GM12878 (cell line): ENCODE results near the gene TRIM26. TPM values are rescaled to one million over a fixed set of nuclear protein-coding genes. Genes with fewer than 3 reads are reported as not detected.

Experiments
- ATAC-seq: fragments of 200-7000 bp; cut with Tn5 transposase; 3 replicates; pipeline ENCODE4 v1.9.1; 2020; ENCODE audit warnings: mild to moderate bottlenecking, moderate library complexity
- BruUV-seq: library from RNA; stranded (reverse); fragments of 400-500 nt; replicated peaks from 2 replicates; lab custom pipeline; 2021; lab: Mats Ljungman, UMichigan
- CTCF ChIA-PET: fragments of 300-600 bp; sonication (Branson Sonifier 250); formaldehyde crosslinking; extraction: SDS; loops from one replicate; lab custom pipeline; 2021; ENCODE audit warnings: inconsistent platforms; lab: Yijun Ruan, JAX
- POLR2A ChIA-PET: fragments of 350-600 bp; formaldehyde crosslinking; extraction: SDS; loops from one replicate; lab custom pipeline; 2021; ENCODE audit warnings: inconsistent platforms; lab: Charles Lee
- RAD21 ChIA-PET: fragments of 300-600 bp; sonication (Branson Sonifier 250); formaldehyde crosslinking; loops from one replicate; lab custom pipeline; 2023; ENCODE audit warnings: antibody characterized with exemption; ENCODE audit not compliant: unreplicated experiment; lab: Charles Lee
- SMC1A ChIA-PET: fragments of 300-600 bp; sonication (Branson Sonifier 250); formaldehyde crosslinking; loops from one replicate; lab custom pipeline; 2023; ENCODE audit not compliant: unreplicated experiment, uncharacterized antibody; lab: Charles Lee
- DNase-seq: peaks from one replicate; pipeline ENCODE4 v3.0.0-alpha.2; 2011; ENCODE audit warnings: low read depth, low spot score
- FAIRE-seq: peaks from 3 replicates; lab custom pipeline; 2011; peaks lifted over from hg19 to GRCh38; lab: Jason Lieb, UNC
- H2AFZ ChIP-seq: 2 replicates; pipeline ENCODE4 v1.6.0; 2011; ENCODE audit warnings: low read depth, low read length, control low read depth; ENCODE audit not compliant: control insufficient read depth
- H3K27ac ChIP-seq: 2 replicates; pipeline ENCODE4 v1.5.1; 2011; ENCODE audit warnings: control low read depth; ENCODE audit not compliant: control insufficient read depth, insufficient read depth
- H3K27me3 ChIP-seq, 2 experiments: replicated peaks in 1 of 2; 2 replicates each; pipeline versions ENCODE4 v1.6.0 to v1.6.1; 2011; ENCODE audit warnings: low read length in 1 of 2; ENCODE audit not compliant: control insufficient read depth in 2 of 2, insufficient read depth in 2 of 2
- H3K36me3 ChIP-seq, 2 experiments: 2 replicates each; pipeline ENCODE4 v1.5.1; 2011; ENCODE audit warnings: low read length in 1 of 2; ENCODE audit not compliant: control insufficient read depth in 2 of 2, insufficient read depth in 2 of 2
- H3K4me1 ChIP-seq: 2 replicates; pipeline ENCODE4 v1.6.1; 2011; ENCODE audit warnings: mild to moderate bottlenecking, low read length, moderate library complexity, mixed read lengths; ENCODE audit not compliant: control insufficient read depth, insufficient read depth
- H3K4me2 ChIP-seq: 2 replicates; pipeline ENCODE4 v1.6.0; 2011; ENCODE audit warnings: control low read depth; ENCODE audit not compliant: control insufficient read depth, insufficient read depth
- H3K4me3 ChIP-seq: fragments of 200-600 bp; sonication (generic); 2 replicates; pipeline ENCODE4 v1.5.1; 2016
- H3K79me2 ChIP-seq: 2 replicates; pipeline ENCODE4 v1.6.0; 2011; ENCODE audit warnings: low read length; ENCODE audit not compliant: control insufficient read depth, insufficient read depth
- H3K9ac ChIP-seq: 2 replicates; pipeline ENCODE4 v1.8.0; 2011; ENCODE audit warnings: low read length, control low read depth, mixed read lengths; ENCODE audit not compliant: control insufficient read depth, insufficient read depth
- H3K9me3 ChIP-seq: replicated peaks from 3 replicates; pipeline ENCODE4 v1.5.1; 2011; ENCODE audit warnings: mild to moderate bottlenecking, low read length; ENCODE audit not compliant: control insufficient read depth, insufficient read depth
- H4K20me1 ChIP-seq: 2 replicates; pipeline ENCODE4 v1.6.0; 2011; ENCODE audit not compliant: control insufficient read depth, insufficient read depth
- CHD2 ChIP-seq: IDR thresholded peaks from 2 replicates; pipeline ENCODE4 v1.6.1; 2011; ENCODE audit warnings: low read depth, low read length, improper control_type of control experiment, borderline replicate concordance
- MTA3 ChIP-seq: IDR thresholded peaks from 2 replicates; pipeline ENCODE4 v1.6.1; 2012; ENCODE audit warnings: low read length, inconsistent platforms, borderline replicate concordance
- RB1 ChIP-seq: fragments of 450-650 bp; formaldehyde crosslinking; IDR thresholded peaks from 2 replicates; pipeline ENCODE4 v1.6.1; 2017; ENCODE audit warnings: mild to moderate bottlenecking, borderline replicate concordance
- RELB ChIP-seq: fragments of 450-650 bp; IDR thresholded peaks from 2 replicates; pipeline ENCODE4 v1.6.1; 2017; ENCODE audit warnings: low read depth, mild to moderate bottlenecking, moderate library complexity
- SIN3A ChIP-seq: IDR thresholded peaks from 2 replicates; pipeline ENCODE4 v1.6.1; 2012; ENCODE audit warnings: low read depth, low read length, improper control_type of control experiment
- SKIL ChIP-seq: fragments of 450-650 bp; IDR thresholded peaks from 2 replicates; pipeline ENCODE4 v1.6.1; 2017; ENCODE audit warnings: mild to moderate bottlenecking, low read depth, inconsistent platforms; ENCODE audit not compliant: poor library complexity, severe bottlenecking
- SMAD1 ChIP-seq: fragments of 450-650 bp; IDR thresholded peaks from 2 replicates; pipeline ENCODE4 v1.6.1; 2018; ENCODE audit warnings: mild to moderate bottlenecking, low read depth; ENCODE audit not compliant: partially characterized antibody
- ZBTB4 ChIP-seq: fragments of 450-650 bp; formaldehyde crosslinking; IDR thresholded peaks from 2 replicates; pipeline ENCODE4 v1.4.0; 2022; ENCODE audit warnings: mild to moderate bottlenecking, moderate library complexity
- WGBS: methylation state at CpG from one replicate; pipeline ENCODE4 v1.1.6; 2016; ENCODE audit warnings: low lambda C conversion rate; ENCODE audit not compliant: insufficient replicate concordance, insufficient coverage; ENCODE audit errors: missing lambda C conversion rate; 5-methylcytosine and 5-hydroxymethylcytosine counted together
- in situ Hi-C: fragments of 300-500 bp; cut with MboI; formaldehyde crosslinking; loops from 9 replicates; pipeline ENCODE4 v1.14.3; 2018; ENCODE audit warnings: mixed read lengths
- intact Hi-C: fragments of 100-400 bp; cut with micrococcal nuclease; formaldehyde crosslinking; loops from one replicate; pipeline ENCODE4 v1.14.2; 2022; ENCODE audit not compliant: unreplicated experiment
- polyA plus RNA-seq, 11 experiments: library from polyadenylated mRNA; depleted of rRNA in 4 of 11; unstranded in 6 of 11; stranded (reverse) in 5 of 11; fragments of >200 nt; fragmentation: Nextera tagmentation in 4 of 11; fragmentation: Illumina TruSeq in 1 of 11; extraction: Ambion mirVana in 4 of 11; extraction: Trizol in 1 of 11; gene quantifications; 1 replicate in 1 of 11; 2 replicates in 10 of 11; pipeline versions ENCODE4 v1.2.1 to v1.2.3, GENCODE V29; 2011 to 2016; ENCODE audit warnings: inconsistent platforms in 2 of 11, missing spikeins in 2 of 11, low read depth in 1 of 11
- total RNA-seq, 4 experiments: library from RNA; depleted of rRNA in 3 of 4; stranded (reverse); fragments of >200 nt in 3 of 4; fragmentation: Illumina TruSeq in 1 of 4; extraction: Trizol in 1 of 4; gene quantifications; 2 replicates each; pipeline versions ENCODE4 v1.2.1 to v1.2.3, GENCODE V29; 2013 to 2021
- TF ChIP-seq, protein P1 (sequence below): IDR thresholded peaks from 2 replicates; pipeline ENCODE4 v1.6.1; 2012; ENCODE audit warnings: mild to moderate bottlenecking, low read depth, low read length
- TF ChIP-seq, protein P2 (sequence below): fragments of 450-650 bp; IDR thresholded peaks from 2 replicates; pipeline ENCODE4 v1.6.1; 2016; ENCODE audit warnings: mild to moderate bottlenecking

TRIM26 gene
- total and polyA plus RNA-seq, 10 of the 15 experiments (the other 5 are each of a cell fraction or from before 2014, with no cell fraction given): 13.1 to 79.6 (median 63.6) TPM

- no peak for DNase-seq
- ChIA-PET POLR2A (interaction anchor here (0.8 to 3.3 kb wide), 7 partner anchors 10 to 153 kb away, joined by 3 to 20 read pairs (median 5); partner anchors contain the start of genes PPP1R11 and TRIM39), SMC1A (interaction anchor here (0.8 to 3.1 kb wide), 5 partner anchors 14 to 249 kb away, joined by 3 to 9 read pairs (median 3); partner anchors contain the start of gene TRIM39), CTCF (interaction anchor here (0.7 to 1.9 kb wide), 7 partner anchors 9 to 517 kb away, joined by 3 to 5 read pairs (median 4); no protein-coding TSS in a partner anchor), RAD21 (interaction anchor here (0.9 to 2.1 kb wide), 5 partner anchors 12 to 113 kb away, joined by 3 to 9 read pairs (median 4); partner anchors contain the start of gene TRIM39)
- peak overlapping the region; percentile 100 for H3K9ac ChIP-seq
- H3K4me3 ChIP-seq: peak overlapping the region; percentile 70
- intact Hi-C loops (loop anchor here (2.0 to 5.0 kb wide), 2 partner anchors 113 to 134 kb away; partner anchors contain the start of genes RPP21 and TRIM39), in situ Hi-C loops (no loop called here)
- FAIRE-seq: no peak
- H3K36me3 ChIP-seq: peaks cover 0 to 8% of the 10 kb centered on the region in 2 experiments; a peak in 1 of 4 replicates
- H3K79me2 ChIP-seq: peaks cover 46% of the 10 kb centered on the region
- no peaks in the 10 kb centered on the region for H3K27me3 ChIP-seq
- no peak for ATAC-seq
- no TSS peak for BruUV-seq
- peak overlapping the region; percentile 91 for H2AFZ ChIP-seq
- H3K9me3 ChIP-seq: no peaks in the 10 kb centered on the region
- peaks cover 22% of the 10 kb centered on the region for H3K4me1 ChIP-seq
- peak overlapping the region; percentile 82 for H3K4me2 ChIP-seq
- under 1% methylated on average over 12 of the region's 12 CpGs for WGBS
- peak overlapping the region; percentile 97 for H3K27ac ChIP-seq
- no peaks in the 10 kb centered on the region for H4K20me1 ChIP-seq
- TF ChIP-seq SMAD1 (peak; percentile 26), RELB (peak; percentile 13; the same call in 1 of the 2 replicates), SIN3A (no peak), MTA3 (0 out of 2 replicates have a peak, but pooled peaks have one; percentile 31), RB1 (peak; percentile 93), ZBTB4 (CRISPR knock-in tag) (peak; percentile 69; the same call in 1 of the 2 replicates), CHD2 (no peak), SKIL (peak; percentile 26)
- TF ChIP-seq, protein P1, sequence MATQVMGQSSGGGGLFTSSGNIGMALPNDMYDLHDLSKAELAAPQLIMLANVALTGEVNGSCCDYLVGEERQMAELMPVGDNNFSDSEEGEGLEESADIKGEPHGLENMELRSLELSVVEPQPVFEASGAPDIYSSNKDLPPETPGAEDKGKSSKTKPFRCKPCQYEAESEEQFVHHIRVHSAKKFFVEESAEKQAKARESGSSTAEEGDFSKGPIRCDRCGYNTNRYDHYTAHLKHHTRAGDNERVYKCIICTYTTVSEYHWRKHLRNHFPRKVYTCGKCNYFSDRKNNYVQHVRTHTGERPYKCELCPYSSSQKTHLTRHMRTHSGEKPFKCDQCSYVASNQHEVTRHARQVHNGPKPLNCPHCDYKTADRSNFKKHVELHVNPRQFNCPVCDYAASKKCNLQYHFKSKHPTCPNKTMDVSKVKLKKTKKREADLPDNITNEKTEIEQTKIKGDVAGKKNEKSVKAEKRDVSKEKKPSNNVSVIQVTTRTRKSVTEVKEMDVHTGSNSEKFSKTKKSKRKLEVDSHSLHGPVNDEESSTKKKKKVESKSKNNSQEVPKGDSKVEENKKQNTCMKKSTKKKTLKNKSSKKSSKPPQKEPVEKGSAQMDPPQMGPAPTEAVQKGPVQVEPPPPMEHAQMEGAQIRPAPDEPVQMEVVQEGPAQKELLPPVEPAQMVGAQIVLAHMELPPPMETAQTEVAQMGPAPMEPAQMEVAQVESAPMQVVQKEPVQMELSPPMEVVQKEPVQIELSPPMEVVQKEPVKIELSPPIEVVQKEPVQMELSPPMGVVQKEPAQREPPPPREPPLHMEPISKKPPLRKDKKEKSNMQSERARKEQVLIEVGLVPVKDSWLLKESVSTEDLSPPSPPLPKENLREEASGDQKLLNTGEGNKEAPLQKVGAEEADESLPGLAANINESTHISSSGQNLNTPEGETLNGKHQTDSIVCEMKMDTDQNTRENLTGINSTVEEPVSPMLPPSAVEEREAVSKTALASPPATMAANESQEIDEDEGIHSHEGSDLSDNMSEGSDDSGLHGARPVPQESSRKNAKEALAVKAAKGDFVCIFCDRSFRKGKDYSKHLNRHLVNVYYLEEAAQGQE: no peak
- TF ChIP-seq, protein P2, sequence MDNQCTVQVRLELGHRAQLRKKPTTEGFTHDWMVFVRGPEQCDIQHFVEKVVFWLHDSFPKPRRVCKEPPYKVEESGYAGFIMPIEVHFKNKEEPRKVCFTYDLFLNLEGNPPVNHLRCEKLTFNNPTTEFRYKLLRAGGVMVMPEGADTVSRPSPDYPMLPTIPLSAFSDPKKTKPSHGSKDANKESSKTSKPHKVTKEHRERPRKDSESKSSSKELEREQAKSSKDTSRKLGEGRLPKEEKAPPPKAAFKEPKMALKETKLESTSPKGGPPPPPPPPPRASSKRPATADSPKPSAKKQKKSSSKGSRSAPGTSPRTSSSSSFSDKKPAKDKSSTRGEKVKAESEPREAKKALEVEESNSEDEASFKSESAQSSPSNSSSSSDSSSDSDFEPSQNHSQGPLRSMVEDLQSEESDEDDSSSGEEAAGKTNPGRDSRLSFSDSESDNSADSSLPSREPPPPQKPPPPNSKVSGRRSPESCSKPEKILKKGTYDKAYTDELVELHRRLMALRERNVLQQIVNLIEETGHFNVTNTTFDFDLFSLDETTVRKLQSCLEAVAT: 0 out of 2 replicates have a peak, but pooled peaks have one; percentile 18
Measured at GRCh38 chr6:30213667-30213956, 406 bp upstream of the TRIM26 start.
